Measurements from ENCODE around the gene PRICKLE3.
A peak's percentile ranks its signal among the peaks of the same experiment; 100 is the strongest.
"Not testable (repeated sequence)": the region's sequence is repeated elsewhere in the genome, so short reads cannot be mapped to it uniquely, and the experiment has no call there.

PRICKLE3 gene

GRCh38 chrX:49155900-49156837 is 30.0 kb downstream of the PRICKLE3 start:
- no peak for TF ChIP-seq ZFX (IDR thresholded peaks at IDR 0.05; ENCODE audit: borderline replicate concordance)
- TF ChIP-seq, protein P1, sequence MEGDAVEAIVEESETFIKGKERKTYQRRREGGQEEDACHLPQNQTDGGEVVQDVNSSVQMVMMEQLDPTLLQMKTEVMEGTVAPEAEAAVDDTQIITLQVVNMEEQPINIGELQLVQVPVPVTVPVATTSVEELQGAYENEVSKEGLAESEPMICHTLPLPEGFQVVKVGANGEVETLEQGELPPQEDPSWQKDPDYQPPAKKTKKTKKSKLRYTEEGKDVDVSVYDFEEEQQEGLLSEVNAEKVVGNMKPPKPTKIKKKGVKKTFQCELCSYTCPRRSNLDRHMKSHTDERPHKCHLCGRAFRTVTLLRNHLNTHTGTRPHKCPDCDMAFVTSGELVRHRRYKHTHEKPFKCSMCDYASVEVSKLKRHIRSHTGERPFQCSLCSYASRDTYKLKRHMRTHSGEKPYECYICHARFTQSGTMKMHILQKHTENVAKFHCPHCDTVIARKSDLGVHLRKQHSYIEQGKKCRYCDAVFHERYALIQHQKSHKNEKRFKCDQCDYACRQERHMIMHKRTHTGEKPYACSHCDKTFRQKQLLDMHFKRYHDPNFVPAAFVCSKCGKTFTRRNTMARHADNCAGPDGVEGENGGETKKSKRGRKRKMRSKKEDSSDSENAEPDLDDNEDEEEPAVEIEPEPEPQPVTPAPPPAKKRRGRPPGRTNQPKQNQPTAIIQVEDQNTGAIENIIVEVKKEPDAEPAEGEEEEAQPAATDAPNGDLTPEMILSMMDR (IDR thresholded peaks at IDR 0.05): peak; percentile 78
- H3K27ac ChIP-seq: peak overlapping the region; percentile 91

DNA sequence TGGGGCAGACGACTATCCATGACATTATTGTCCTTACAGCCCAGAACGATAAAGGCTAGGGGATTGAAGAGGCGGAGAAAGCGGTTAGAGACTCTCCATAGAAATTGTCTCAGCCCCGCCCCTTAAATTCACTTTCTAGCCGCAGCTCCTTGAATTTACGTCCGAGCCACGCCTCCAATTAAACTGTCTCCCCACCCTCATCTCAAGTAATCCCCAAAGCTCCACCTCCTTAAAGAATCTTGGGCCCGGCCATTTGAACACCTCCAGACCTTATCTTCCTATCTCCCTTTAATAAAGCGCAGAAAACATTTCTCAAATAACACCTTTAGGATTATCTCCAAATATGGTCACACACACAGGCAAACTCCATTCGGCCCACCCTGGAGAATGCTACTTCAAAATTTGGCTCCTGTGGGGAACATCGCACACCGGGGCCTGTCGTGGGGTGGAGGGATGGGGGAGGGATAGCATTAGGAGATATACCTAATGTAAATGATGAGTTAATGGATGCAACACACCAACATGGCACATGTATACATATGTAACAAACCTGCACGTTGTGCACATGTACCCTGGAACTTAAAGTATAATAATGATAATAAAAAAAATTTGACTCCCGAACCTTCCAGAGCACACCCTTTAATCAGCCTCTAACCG is 30.8 kb downstream of the PRICKLE3 start:
- H3K27ac ChIP-seq: peak overlapping the region; percentile 91
- TF ChIP-seq, protein P1 (IDR thresholded peaks at IDR 0.05): no peak
- TF ChIP-seq ZFX (IDR thresholded peaks at IDR 0.05; ENCODE audit: borderline replicate concordance): no peak

GRCh38 chrX:49153467-49153866 is 32.7 kb downstream of the PRICKLE3 start:
- H3K27ac ChIP-seq: no peak overlapping the region
- TF ChIP-seq, protein P1 (IDR thresholded peaks at IDR 0.05): no peak
- no peak for TF ChIP-seq ZFX (IDR thresholded peaks at IDR 0.05; ENCODE audit: borderline replicate concordance)

- H3K27ac ChIP-seq: peak overlapping the region; percentile 83
These were observed 36.9 kb downstream of the PRICKLE3 start for GRCh38 chrX:49149291-49149690.

GRCh38 chrX:49148390-49149100 is 37.6 kb downstream of the PRICKLE3 start:
- H3K27ac ChIP-seq: peak overlapping the region; percentile 83

DNA sequence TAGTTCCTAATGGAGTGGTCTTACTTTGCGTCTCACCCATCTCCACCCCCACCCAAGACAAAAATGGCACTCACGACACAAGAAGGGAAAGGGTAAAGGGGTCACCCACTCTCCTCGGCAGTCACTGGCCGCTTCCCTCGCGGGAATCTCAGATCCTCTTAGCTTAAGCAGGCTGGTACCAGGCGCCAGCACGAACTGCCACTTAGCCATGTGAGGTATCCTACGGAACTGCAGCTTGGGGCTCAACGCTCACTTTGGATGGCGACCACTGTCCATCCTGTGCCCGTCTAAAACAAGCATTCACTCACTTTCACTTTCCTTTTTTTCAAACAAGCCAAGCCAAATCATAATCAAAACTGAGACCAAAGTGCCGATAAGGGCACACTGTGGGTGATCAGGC is 38.2 kb downstream of the PRICKLE3 start:
- peak overlapping the region; percentile 83 for H3K27ac ChIP-seq

DNA sequence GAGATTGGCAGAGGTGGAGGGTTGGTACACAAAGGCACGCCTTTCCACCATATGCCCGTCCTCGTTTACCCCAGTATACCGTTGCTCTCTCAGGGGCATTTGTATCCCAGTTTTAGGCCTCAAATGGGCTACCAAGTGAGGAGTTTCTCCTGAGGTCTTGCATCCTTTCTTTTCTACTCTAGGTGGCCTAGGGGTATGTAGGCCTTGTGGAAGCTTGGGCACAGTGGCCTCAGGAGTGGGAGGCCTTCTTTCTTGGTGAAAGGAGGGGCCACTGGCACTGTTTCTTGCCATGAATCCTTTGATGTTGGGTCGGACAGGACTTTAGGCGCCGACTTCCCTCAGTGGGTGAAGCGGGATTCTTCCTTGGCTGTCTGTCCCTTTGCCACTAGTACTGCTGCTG is 38.9 kb downstream of the PRICKLE3 start:
- no peak overlapping the region for H3K27ac ChIP-seq

More for the DNA sequence above, 38.2 kb downstream of the PRICKLE3 start:
- TF ChIP-seq, protein P1 (IDR thresholded peaks at IDR 0.05): no peak
- TF ChIP-seq ZFX (IDR thresholded peaks at IDR 0.05; ENCODE audit: borderline replicate concordance): no peak

DNA sequence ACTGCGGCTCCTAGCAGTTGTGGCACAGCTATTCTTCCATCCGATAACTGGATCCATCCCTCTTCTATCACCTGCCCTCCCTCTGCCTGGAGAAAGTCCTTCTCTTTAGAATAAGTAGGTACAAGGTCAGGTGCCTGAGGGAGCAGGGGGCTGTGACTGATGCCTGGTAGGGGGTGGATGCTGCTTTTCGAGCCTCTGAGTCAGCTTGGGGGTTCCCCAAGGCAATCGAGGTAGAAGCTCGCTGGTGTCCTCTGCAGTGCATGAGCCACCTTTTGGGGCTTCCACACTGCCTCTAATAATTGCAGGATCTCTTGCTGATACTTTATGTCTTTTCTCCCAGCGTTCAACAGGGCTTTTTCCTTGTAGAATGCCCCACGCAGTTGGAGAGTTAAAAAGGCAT is 43.0 kb downstream of the PRICKLE3 start:
- H3K27ac ChIP-seq: not testable (repeated sequence)

More for the DNA sequence above, 38.9 kb downstream of the PRICKLE3 start:
- TF ChIP-seq, protein P1 (IDR thresholded peaks at IDR 0.05): no peak
- TF ChIP-seq ZFX (IDR thresholded peaks at IDR 0.05; ENCODE audit: borderline replicate concordance): no peak

DNA sequence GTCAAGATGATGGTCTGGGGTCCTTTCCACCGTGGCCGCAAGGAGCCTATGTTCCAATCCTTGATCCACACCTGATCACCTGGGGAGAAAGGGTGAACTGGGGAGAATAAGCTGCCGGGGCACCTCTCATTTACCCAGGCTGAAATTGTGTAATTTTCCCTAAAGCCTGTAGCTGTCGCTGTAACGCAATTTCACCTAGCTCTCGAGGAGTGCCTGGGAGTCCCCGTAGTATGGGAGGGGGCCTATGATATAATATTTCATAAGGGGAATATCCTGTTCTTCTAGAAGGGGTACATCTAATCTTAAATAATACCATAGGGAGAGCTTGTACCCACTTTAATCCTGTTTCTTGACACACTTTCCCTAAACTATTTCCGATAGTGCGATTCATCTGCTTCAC is 43.9 kb downstream of the PRICKLE3 start:
- H3K27ac ChIP-seq: not testable (repeated sequence)
